B cell (primary cell): ENCODE data around the gene LRRC4C. TPM values are rescaled to one million over a fixed set of nuclear protein-coding genes. Genes with fewer than 3 reads are reported as not detected.

ENCODE experiments used
- ATAC-seq: fragments of 200-7000 bp; cut with Tn5 transposase; one replicate; pipeline ENCODE4 v1.10.0; 2021; ENCODE audit warnings: low read depth, mild to moderate bottlenecking, moderate number of reproducible peaks, moderate library complexity
- CTCF ChIA-PET: fragments of 350-600 bp; sonication (Branson Sonifier 250); formaldehyde crosslinking; loops from one replicate; lab custom pipeline; 2021; ENCODE audit warnings: antibody characterized with exemption, inconsistent platforms; lab: Charles Lee
- POLR2A ChIA-PET: fragments of 350-600 bp; sonication (Branson Sonifier 250); formaldehyde crosslinking; loops from one replicate; lab custom pipeline; 2021; ENCODE audit warnings: antibody characterized with exemption; lab: Charles Lee
- DNase-seq: peaks from one replicate; pipeline ENCODE4 v3.0.0; 2013
- H2AFZ ChIP-seq: 2 replicates; pipeline ENCODE4 v1.6.1; 2012; ENCODE audit warnings: mild to moderate bottlenecking, low read depth, low read length; ENCODE audit not compliant: insufficient read depth, poor library complexity, severe bottlenecking
- H3K27ac ChIP-seq, 2 donors: 1 replicate in 1 of 2; 2 replicates in 1 of 2; pipeline ENCODE4 v1.5.1; 2012 to 2013; ENCODE audit warnings: low read length in 2 of 2, mild to moderate bottlenecking in 2 of 2, moderate library complexity in 1 of 2
- H3K27me3 ChIP-seq, 4 experiments: fragments of 200-600 bp in 1 of 4; sonication (generic) in 1 of 4; replicated peaks in 1 of 4; 1 replicate in 2 of 4; 2 replicates in 2 of 4; pipeline versions ENCODE4 v1.6.1 to v1.7.0; 2013 to 2016; ENCODE audit warnings: low read length in 3 of 4, mild to moderate bottlenecking in 2 of 4, mixed read lengths in 1 of 4, moderate library complexity in 1 of 4; ENCODE audit not compliant: insufficient read depth in 4 of 4, control insufficient read depth in 3 of 4; ENCODE audit errors: control extremely low read depth in 1 of 4
- H3K36me3 ChIP-seq, 2 experiments: replicated peaks in 1 of 2; 1 replicate in 1 of 2; 2 replicates in 1 of 2; pipeline versions ENCODE4 v1.6.1 to v1.7.1; 2013; ENCODE audit warnings: low read length in 1 of 2; ENCODE audit not compliant: insufficient read depth in 2 of 2, control insufficient read depth in 1 of 2; ENCODE audit errors: control extremely low read depth in 1 of 2, extremely low read depth in 1 of 2
- H3K4me1 ChIP-seq, 2 donors: fragments of 200-600 bp in 1 of 2; sonication (generic) in 1 of 2; 1 replicate in 1 of 2; 2 replicates in 1 of 2; pipeline versions ENCODE4 v1.5.1 to v1.6.1; 2013 to 2017; ENCODE audit warnings: low read length in 2 of 2; ENCODE audit not compliant: control insufficient read depth in 2 of 2, insufficient read depth in 2 of 2
- H3K4me2 ChIP-seq: replicated peaks from 2 replicates; pipeline ENCODE3; 2012; ENCODE audit warnings: mild to moderate bottlenecking, low read depth, low read length; ENCODE audit not compliant: poor library complexity, severe bottlenecking
- H3K4me3 ChIP-seq, 5 experiments: fragments of 200-600 bp in 1 of 5; sonication (generic) in 1 of 5; 1 replicate in 3 of 5; 2 replicates in 2 of 5; pipeline versions ENCODE4 v1.5.1 to v1.7.0; 2011 to 2016; ENCODE audit warnings: low read length in 4 of 5, mild to moderate bottlenecking in 4 of 5, low read depth in 2 of 5, control low read depth in 1 of 5, moderate library complexity in 1 of 5; ENCODE audit not compliant: insufficient read depth in 1 of 5; ENCODE audit errors: control extremely low read depth in 1 of 5, extremely low read depth in 1 of 5
- H3K79me2 ChIP-seq: fragments of 200-600 bp; sonication (generic); one replicate; pipeline ENCODE4 v1.6.0; 2016; ENCODE audit warnings: low read length; ENCODE audit not compliant: control insufficient read depth, insufficient read depth
- H3K9ac ChIP-seq: fragments of 200-600 bp; sonication (generic); 2 replicates; pipeline ENCODE4 v1.6.1; 2017; ENCODE audit warnings: mild to moderate bottlenecking, low read length, moderate library complexity
- H3K9me3 ChIP-seq, 3 donors: one replicate each; pipeline versions ENCODE4 v1.6.1 to v1.7.1; 2013; ENCODE audit warnings: low read length in 2 of 3; ENCODE audit not compliant: control insufficient read depth in 2 of 3, insufficient read depth in 1 of 3; ENCODE audit errors: control extremely low read depth in 1 of 3
- H4K20me1 ChIP-seq: 2 replicates; pipeline ENCODE4 v1.6.0; 2012; ENCODE audit warnings: mild to moderate bottlenecking, low read length; ENCODE audit not compliant: insufficient read depth, control insufficient read depth, poor library complexity, severe bottlenecking
- H3K27ac Mint-ChIP-seq: one replicate; pipeline ENCODE4 v1.8.0; 2021; ENCODE audit warnings: mixed read lengths
- H3K27me3 Mint-ChIP-seq: one replicate; pipeline ENCODE4 v1.8.0; 2021; ENCODE audit warnings: mixed read lengths
- H3K4me1 Mint-ChIP-seq: one replicate; pipeline ENCODE4 v1.8.0; 2021; ENCODE audit warnings: mixed read lengths
- H3K4me3 Mint-ChIP-seq: one replicate; pipeline ENCODE4 v1.8.0; 2021; ENCODE audit warnings: mixed read lengths
- H3K9me3 Mint-ChIP-seq: one replicate; pipeline ENCODE4 v1.8.0; 2022; ENCODE audit warnings: mixed read lengths; ENCODE audit not compliant: insufficient read depth
- EZH2 ChIP-seq: IDR thresholded peaks from 2 replicates; pipeline ENCODE4 v1.6.1; 2012; ENCODE audit warnings: borderline replicate concordance, low read depth, mild to moderate bottlenecking, moderate library complexity, low read length; ENCODE audit not compliant: insufficient read depth, poor library complexity, severe bottlenecking
- WGBS: methylation state at CpG from one replicate; pipeline ENCODE4 v1.1.5; 2013; ENCODE audit warnings: missing lambda C conversion rate; ENCODE audit not compliant: insufficient coverage; 5-methylcytosine and 5-hydroxymethylcytosine counted together
- intact Hi-C: fragments of 100-400 bp; cut with micrococcal nuclease; formaldehyde crosslinking; loops from one replicate; pipeline ENCODE4 v1.10.0; 2022
- polyA plus RNA-seq: library from polyadenylated mRNA; depleted of rRNA; stranded (reverse); fragments of >200 nt; gene quantifications from 2 replicates; pipeline ENCODE4 v1.2.3, GENCODE V29; 2012
- total RNA-seq, 2 donors: library from RNA; stranded (reverse); fragments of 120-200 nt in 1 of 2; gene quantifications; 1 replicate in 1 of 2; 2 replicates in 1 of 2; pipeline versions ENCODE4 v1.2.3 to v1.2.4, GENCODE V29; 2013 to 2022
- TF ChIP-seq, protein P1 (sequence below): fragments of 200-600 bp; IDR thresholded peaks from one replicate; pipeline ENCODE4 v1.8.0; 2022; ENCODE audit warnings: antibody characterized with exemption, mild to moderate bottlenecking

Gene LRRC4C
- total and polyA plus RNA-seq, 2 donors (not counting 1 experiment from before 2014, with no cell fraction given), result 0.57 TPM; not detected in 1

DNA sequence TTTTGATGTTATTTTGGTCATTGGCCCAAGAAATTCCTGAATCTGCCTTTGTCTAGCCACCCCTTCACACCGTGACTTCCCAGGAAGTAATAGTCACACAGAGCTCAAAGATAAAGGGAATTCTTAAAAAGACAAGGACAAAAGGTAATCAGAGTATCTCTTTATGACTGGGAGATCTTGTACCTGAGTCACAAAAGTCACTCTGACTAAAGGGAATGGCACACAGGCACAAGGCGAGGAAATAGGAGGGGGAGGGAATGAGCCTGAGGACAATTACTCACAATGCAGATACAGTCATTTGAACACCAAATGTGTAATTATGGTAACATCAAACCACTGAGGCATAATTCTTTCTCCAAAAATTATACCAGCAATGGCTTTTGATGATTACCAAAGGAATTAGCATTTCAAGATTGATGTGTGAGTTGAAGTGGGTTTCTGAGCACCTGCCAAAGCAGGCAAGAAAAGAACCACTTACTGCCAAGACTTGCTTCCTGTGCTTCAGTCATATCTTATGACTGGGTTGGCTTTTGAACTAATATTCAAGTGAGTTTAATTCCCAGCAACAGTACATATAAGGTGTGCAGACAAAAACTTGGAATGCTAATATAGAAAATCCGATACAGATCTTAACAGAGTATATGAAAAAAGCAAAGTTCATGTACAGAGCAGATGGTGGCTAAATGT lies 856.4 kb downstream of the LRRC4C start:
- intact Hi-C loops, result no loop called here

DNA sequence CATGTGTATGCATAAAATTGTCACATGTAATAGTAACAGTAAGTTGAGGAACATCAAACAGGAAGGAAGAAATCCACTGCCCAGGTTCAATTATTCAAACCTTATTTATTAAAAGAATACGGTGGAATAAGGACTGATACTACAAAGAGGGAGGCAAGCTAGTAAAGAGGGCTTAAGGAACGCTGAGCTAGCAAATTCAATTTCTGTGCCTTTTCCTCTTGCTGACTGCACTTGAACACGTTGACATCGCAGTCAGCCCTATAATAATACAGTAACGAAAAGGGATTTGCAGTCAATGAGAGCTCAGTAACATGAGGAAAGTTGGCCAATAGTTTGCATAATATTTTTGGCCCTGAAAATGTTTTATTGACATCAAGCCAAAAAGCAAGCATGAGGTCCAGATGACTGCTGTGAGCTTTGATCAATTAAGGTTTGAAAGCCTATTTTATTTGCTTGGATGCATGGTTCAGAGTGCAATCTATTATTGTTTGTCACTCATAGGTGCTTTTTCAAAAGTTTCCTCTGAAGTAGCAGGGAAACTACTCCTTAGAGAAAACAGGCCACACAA lies 861.8 kb downstream of the LRRC4C start:
- peaks cover 0 to 4% (median 0%) of the 10 kb centered on the region in 3 donors for H3K9me3 ChIP-seq

More for the DNA sequence above, 856.4 kb downstream of the LRRC4C start:
- H3K4me2 ChIP-seq, result no peak overlapping the region
- ChIA-PET CTCF (no interaction called here), POLR2A (no interaction called here)
- no peak overlapping the region for H3K4me3 ChIP-seq
- H3K9me3 ChIP-seq, result peaks cover 6 to 13% (median 7%) of the 10 kb centered on the region in 3 donors
- H4K20me1 ChIP-seq, result no peaks in the 10 kb centered on the region
- H3K4me1 ChIP-seq, result no peaks in the 10 kb centered on the region
- H3K27ac ChIP-seq, result no peak overlapping the region
- H3K9me3 Mint-ChIP-seq, result peaks cover 3% of the 10 kb centered on the region
- DNase-seq, result no peak
- no peak overlapping the region for H2AFZ ChIP-seq
- WGBS, result 100% methylated on average over 1 of the region's 3 CpGs
- TF ChIP-seq, protein P1, sequence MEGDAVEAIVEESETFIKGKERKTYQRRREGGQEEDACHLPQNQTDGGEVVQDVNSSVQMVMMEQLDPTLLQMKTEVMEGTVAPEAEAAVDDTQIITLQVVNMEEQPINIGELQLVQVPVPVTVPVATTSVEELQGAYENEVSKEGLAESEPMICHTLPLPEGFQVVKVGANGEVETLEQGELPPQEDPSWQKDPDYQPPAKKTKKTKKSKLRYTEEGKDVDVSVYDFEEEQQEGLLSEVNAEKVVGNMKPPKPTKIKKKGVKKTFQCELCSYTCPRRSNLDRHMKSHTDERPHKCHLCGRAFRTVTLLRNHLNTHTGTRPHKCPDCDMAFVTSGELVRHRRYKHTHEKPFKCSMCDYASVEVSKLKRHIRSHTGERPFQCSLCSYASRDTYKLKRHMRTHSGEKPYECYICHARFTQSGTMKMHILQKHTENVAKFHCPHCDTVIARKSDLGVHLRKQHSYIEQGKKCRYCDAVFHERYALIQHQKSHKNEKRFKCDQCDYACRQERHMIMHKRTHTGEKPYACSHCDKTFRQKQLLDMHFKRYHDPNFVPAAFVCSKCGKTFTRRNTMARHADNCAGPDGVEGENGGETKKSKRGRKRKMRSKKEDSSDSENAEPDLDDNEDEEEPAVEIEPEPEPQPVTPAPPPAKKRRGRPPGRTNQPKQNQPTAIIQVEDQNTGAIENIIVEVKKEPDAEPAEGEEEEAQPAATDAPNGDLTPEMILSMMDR, result no peak
- no peak for TF ChIP-seq EZH2
- H3K27me3 Mint-ChIP-seq, result no peaks in the 10 kb centered on the region
- no peak overlapping the region for H3K4me3 Mint-ChIP-seq
- H3K9ac ChIP-seq, result no peak overlapping the region
- H3K4me1 Mint-ChIP-seq, result no peaks in the 10 kb centered on the region
- H3K36me3 ChIP-seq, result no peaks in the 10 kb centered on the region
- no peak for ATAC-seq
- H3K27me3 ChIP-seq, result no peaks in the 10 kb centered on the region
- no peak overlapping the region for H3K27ac Mint-ChIP-seq
- no peaks in the 10 kb centered on the region for H3K79me2 ChIP-seq

More for the DNA sequence above, 861.8 kb downstream of the LRRC4C start:
- ATAC-seq (no peak), DNase-seq (no peak)
- Histone ChIP-seq H3K27ac (no peak overlapping the region), H4K20me1 (no peaks in the 10 kb centered on the region), H3K27me3 (no peaks in the 10 kb centered on the region), H3K36me3 (no peaks in the 10 kb centered on the region), H3K4me3 (no peak overlapping the region), H3K79me2 (no peaks in the 10 kb centered on the region), H2AFZ (no peak overlapping the region), H3K4me1 (no peaks in the 10 kb centered on the region), H3K4me2 (no peak overlapping the region), H3K9ac (no peak overlapping the region)
- TF ChIP-seq EZH2, result no peak
- TF ChIP-seq, protein P1, result no peak
- POLR2A ChIA-PET, result no interaction called here
- no peaks in the 10 kb centered on the region for H3K9me3 Mint-ChIP-seq
- CTCF ChIA-PET, result no interaction called here
- 91% methylated on average over 4 of the region's 5 CpGs for WGBS
- intact Hi-C loops, result no loop called here
- H3K4me1 Mint-ChIP-seq, result no peaks in the 10 kb centered on the region
- H3K27me3 Mint-ChIP-seq, result no peaks in the 10 kb centered on the region
- H3K27ac Mint-ChIP-seq, result no peak overlapping the region
- no peak overlapping the region for H3K4me3 Mint-ChIP-seq
